ENCODE measurements around the gene TGM6. TPM values are rescaled to one million over a fixed set of nuclear protein-coding genes. Genes with fewer than 3 reads are reported as not detected.

The TGM6 gene
- total RNA-seq, 1 experiment from 2014 or later, result not detected

DNA sequence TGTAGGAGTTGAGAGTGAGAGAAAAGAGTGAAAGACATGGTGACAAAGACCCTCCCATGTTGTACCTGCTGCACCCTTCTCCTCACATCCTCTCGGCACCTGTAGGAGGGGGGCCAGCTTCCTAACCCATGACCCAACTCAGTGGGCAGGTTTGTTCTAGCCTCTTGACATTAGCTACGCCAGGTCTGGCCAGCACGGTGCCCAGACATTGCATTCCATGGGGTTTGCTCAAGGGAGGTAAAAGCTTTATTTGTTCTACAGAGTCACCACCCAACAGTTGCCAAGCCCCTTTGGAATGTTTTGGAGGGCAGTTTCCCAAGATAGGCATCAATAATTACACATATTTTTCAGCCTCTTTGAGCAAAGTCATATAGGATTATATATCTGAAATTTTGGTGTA lies 22.7 kb upstream of the TGM6 start:
- DNase-seq (ENCODE audit: low read depth), result no peak
- in situ Hi-C loops (cut with HindIII; ENCODE audit: low pct_unique_long_range_greater_than_20kb, low sequenced_read_pairs), result no loop called here

- in situ Hi-C loops (cut with HindIII; ENCODE audit: low pct_unique_long_range_greater_than_20kb, low sequenced_read_pairs), result no loop called here
- DNase-seq (ENCODE audit: low read depth), result no peak
Measured at GRCh38 chr20:2361035-2361593, 19.6 kb upstream of the TGM6 start.

DNA sequence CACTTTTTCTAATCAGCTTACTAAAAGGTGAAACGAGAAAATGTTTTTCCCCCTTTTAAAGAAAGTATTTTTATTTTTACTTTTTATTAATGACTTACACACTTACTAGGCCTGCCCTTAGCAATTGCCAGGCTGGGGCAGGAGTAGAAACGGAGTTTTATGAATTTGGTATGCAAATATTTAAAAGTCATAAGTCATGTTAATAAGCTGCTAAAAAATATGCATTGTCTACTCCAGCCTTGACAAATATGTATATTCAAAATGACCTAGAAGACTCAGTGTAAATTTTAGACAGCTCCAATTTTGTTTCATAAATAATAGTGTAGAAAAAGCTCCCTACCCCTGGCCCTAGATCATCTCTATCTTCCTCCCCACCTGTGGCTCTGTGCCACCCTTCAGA lies 17.5 kb upstream of the TGM6 start:
- no peak for DNase-seq (ENCODE audit: low read depth)
- in situ Hi-C loops (cut with HindIII; ENCODE audit: low pct_unique_long_range_greater_than_20kb, low sequenced_read_pairs), result no loop called here

GRCh38 chr20:2363587-2363986 lies 17.1 kb upstream of the TGM6 start:
- in situ Hi-C loops (cut with HindIII; ENCODE audit: low pct_unique_long_range_greater_than_20kb, low sequenced_read_pairs), result no loop called here
- no peak for DNase-seq (ENCODE audit: low read depth)

GRCh38 chr20:2364044-2364443 lies 16.7 kb upstream of the TGM6 start:
- no peak for DNase-seq (ENCODE audit: low read depth)
- in situ Hi-C loops (cut with HindIII; ENCODE audit: low pct_unique_long_range_greater_than_20kb, low sequenced_read_pairs), result no loop called here

GRCh38 chr20:2365091-2365490 lies 15.6 kb upstream of the TGM6 start:
- in situ Hi-C loops (cut with HindIII; ENCODE audit: low pct_unique_long_range_greater_than_20kb, low sequenced_read_pairs), result no loop called here
- no peak for DNase-seq (ENCODE audit: low read depth)

- no peak for DNase-seq (ENCODE audit: low read depth)
- in situ Hi-C loops (cut with HindIII; ENCODE audit: low pct_unique_long_range_greater_than_20kb, low sequenced_read_pairs), result no loop called here
Measured at GRCh38 chr20:2365666-2366065, 15.0 kb upstream of the TGM6 start.

DNA sequence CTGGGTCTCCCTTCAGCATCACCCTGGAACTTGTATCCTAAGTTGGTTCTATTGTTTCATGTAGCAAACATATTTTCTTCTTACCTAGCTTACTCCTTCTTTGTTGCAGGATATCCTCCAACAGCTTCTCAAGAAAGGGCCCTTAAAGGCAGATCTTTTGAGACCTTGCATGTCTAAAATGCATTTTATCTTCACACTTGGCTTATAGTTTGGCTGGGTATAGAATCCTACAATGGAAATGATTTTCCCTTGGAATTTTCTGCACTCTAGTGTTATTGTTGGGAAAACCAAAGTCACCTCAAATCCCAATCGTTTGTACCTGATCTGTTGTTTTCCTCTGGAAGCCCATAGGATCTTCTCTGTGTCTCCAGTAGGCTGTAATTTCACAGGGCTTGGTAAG lies 12.1 kb upstream of the TGM6 start:
- DNase-seq (ENCODE audit: low read depth), result no peak
- in situ Hi-C loops (cut with HindIII; ENCODE audit: low pct_unique_long_range_greater_than_20kb, low sequenced_read_pairs), result no loop called here

DNA sequence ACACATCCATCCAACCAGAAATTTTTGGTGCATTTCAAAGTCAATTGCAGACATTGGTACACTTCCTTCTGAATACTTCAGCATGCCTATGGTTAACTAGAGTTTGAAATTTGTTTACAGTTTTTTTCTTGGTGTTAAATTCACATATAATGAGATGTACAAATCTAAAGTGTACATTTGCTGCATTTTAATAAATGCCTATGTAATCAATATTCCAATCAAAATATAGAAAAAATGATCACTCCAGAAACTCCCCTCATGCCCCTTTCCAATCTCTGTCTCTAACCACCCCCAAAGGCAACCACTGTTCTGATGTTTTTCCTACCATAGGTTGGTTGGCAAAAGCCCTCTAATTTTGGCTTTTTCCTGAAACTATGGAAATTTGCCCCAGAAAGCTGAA lies 7.6 kb upstream of the TGM6 start:
- no peak for DNase-seq (ENCODE audit: low read depth)
- in situ Hi-C loops (cut with HindIII; ENCODE audit: low pct_unique_long_range_greater_than_20kb, low sequenced_read_pairs), result no loop called here

GRCh38 chr20:2374346-2375125 lies 6.2 kb upstream of the TGM6 start:
- in situ Hi-C loops (cut with HindIII; ENCODE audit: low pct_unique_long_range_greater_than_20kb, low sequenced_read_pairs), result no loop called here
- no peak for DNase-seq (ENCODE audit: low read depth)

GRCh38 chr20:2378893-2379292 lies 1.8 kb upstream of the TGM6 start:
- no peak for DNase-seq (ENCODE audit: low read depth)
- in situ Hi-C loops (cut with HindIII; ENCODE audit: low pct_unique_long_range_greater_than_20kb, low sequenced_read_pairs), result no loop called here

- DNase-seq (ENCODE audit: low read depth), result no peak
- in situ Hi-C loops (cut with HindIII; ENCODE audit: low pct_unique_long_range_greater_than_20kb, low sequenced_read_pairs), result no loop called here
Measured at GRCh38 chr20:2379511-2380229, 1.0 kb upstream of the TGM6 start.

DNA sequence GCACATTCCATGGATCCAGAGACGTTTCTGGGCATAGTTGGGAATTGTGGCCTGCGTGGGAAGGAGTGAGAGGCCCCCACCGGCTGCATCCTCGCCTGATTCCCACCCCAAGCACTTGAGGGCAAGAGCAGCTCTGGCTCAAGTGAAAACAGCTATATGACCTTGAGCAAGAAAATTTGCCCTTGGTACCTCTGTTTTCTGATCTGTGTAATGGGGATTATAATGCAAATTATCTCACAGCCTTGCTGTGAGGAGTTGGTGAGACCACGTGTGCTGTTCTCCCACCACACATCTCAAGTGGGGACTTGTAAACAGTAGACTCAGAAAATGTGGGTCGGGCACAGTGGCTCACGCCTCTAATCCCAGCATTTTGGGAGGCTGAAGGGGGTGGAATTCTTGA lies 602 bp downstream of the TGM6 start:
- no peak for DNase-seq (ENCODE audit: low read depth)
- in situ Hi-C loops (cut with HindIII; ENCODE audit: low pct_unique_long_range_greater_than_20kb, low sequenced_read_pairs), result no loop called here

DNA sequence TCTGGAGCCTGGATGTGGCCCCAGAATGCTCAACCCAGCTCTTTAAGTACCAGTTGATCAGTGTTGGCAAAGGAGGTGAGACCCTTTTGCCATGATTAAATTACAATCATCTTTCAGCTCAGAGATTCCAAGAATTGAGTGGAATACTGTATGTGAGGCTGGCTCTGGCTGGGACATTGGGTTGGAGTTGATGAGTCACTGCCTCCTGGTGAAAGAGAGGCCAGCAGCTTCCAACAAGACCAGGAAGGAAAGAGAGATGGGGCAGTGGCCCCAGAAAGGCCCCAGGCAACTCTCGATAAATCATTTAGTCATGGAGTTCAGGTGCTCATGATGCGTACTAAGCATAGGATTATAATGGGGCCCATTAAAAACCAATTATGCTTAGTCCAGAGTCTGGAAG lies 2.1 kb downstream of the TGM6 start:
- DNase-seq (ENCODE audit: low read depth), result peak; percentile 52
- in situ Hi-C loops (cut with HindIII; ENCODE audit: low pct_unique_long_range_greater_than_20kb, low sequenced_read_pairs), result no loop called here

GRCh38 chr20:2385026-2385425 lies 4.3 kb downstream of the TGM6 start:
- no peak for DNase-seq (ENCODE audit: low read depth)
- in situ Hi-C loops (cut with HindIII; ENCODE audit: low pct_unique_long_range_greater_than_20kb, low sequenced_read_pairs), result no loop called here

GRCh38 chr20:2385496-2385895 lies 4.8 kb downstream of the TGM6 start:
- DNase-seq (ENCODE audit: low read depth), result no peak
- in situ Hi-C loops (cut with HindIII; ENCODE audit: low pct_unique_long_range_greater_than_20kb, low sequenced_read_pairs), result no loop called here

DNA sequence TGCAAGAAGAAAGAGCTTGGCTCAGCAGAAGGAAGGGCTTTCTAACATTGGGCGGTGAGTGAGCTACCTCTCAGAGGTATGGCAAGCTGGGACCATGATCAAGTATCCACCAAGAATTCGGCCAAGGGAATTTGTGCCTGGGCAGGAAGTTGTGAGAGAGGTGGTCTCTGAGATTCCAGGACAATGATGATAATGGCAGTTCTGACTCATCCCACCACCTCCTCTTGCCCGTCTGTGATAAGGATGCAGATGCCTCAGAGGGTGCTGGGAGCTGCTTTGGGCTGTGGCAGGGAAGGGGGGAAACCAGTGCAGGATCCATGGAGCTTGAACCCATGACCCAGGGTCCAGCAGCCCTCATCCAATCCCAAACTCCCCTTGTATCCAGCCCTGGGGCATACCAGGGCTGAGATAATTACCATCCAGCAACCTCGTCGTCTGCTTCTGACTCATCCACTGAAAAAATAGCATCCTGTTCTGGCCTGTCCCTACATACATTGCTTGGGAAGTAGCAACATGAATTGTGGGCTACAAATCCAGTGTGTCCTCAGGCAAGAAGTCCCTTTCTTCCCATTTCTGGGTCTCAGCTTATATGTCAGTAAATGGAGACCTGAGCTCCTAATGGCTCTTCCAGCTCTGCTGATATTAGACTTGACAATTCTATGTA lies 5.9 kb downstream of the TGM6 start:
- peak; percentile 38 for DNase-seq (ENCODE audit: low read depth)
- in situ Hi-C loops (cut with HindIII; ENCODE audit: low pct_unique_long_range_greater_than_20kb, low sequenced_read_pairs), result no loop called here

DNA sequence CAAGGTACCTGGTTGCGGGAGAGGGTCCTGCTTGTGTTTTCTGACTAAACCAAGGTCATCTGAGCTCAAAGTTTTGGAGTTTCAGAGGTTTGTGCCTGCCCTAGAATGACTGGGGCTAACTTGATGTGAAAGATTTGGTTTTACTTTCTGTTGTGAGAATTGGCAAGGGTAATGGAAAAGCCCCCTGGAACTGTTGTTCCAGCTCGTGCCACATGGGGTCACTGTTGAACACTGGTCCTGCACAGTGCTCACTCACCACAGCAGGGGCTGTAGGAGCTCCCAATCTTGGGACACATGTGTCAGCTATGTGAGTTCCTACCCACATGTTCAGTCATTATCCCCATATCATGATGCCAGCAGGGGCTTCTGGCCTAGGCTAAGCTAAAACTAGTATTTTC lies 6.5 kb downstream of the TGM6 start:
- DNase-seq (ENCODE audit: low read depth), result peak; percentile 29
- in situ Hi-C loops (cut with HindIII; ENCODE audit: low pct_unique_long_range_greater_than_20kb, low sequenced_read_pairs), result no loop called here

DNA sequence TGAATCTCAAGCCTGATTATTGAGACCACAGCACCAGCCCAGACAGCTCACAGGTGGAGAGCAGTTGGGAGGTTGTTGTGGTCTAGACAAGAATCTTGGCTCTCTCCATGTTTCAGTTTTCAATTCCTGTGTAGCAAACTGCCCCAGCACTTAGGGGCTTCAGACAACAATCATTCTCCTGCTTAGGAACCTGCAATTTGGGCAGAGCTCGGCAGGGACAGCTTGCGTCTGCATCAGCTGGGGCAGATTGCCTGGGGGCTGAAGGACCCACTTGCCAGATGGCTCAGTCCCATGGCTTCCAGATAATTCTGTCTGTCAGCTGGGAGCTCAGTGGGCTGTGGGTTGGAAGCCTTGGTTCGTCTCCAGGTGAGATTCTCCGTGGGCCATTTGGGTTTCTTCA lies 6.9 kb downstream of the TGM6 start:
- DNase-seq (ENCODE audit: low read depth), result no peak

More for the DNA sequence above, 6.9 kb downstream of the TGM6 start:
- in situ Hi-C loops (cut with HindIII; ENCODE audit: low pct_unique_long_range_greater_than_20kb, low sequenced_read_pairs), result no loop called here

Measured in Caki2 (cell line).